Transverse colon (tissue), 4 donors: ENCODE data around the gene PHPT1. TPM values are rescaled to one million over a fixed set of nuclear protein-coding genes. Genes with fewer than 3 reads are reported as not detected.
"Not testable (repeated sequence)": the region's sequence is repeated elsewhere in the genome, so short reads cannot be mapped to it uniquely, and the experiment has no call there.

Experiments used
- DNase-seq: peaks from one replicate; pipeline ENCODE4 v3.0.0-alpha.2; 2019
- H3K27ac ChIP-seq, 4 donors: fragments of 200-600 bp; sonication (generic); 2 replicates each; pipeline ENCODE4 v1.5.1; 2016 to 2018; ENCODE audit warnings: inconsistent platforms in 4 of 4
- H3K27me3 ChIP-seq: fragments of 200-600 bp; sonication (generic); 2 replicates; pipeline ENCODE4 v1.5.1; 2017; ENCODE audit warnings: inconsistent platforms
- H3K36me3 ChIP-seq, 4 donors: fragments of 200-600 bp; sonication (generic); 2 replicates each; pipeline ENCODE4 v1.5.1; 2017 to 2019; ENCODE audit warnings: inconsistent platforms in 4 of 4
- H3K4me1 ChIP-seq, 4 donors: fragments of 200-600 bp; sonication (generic); 2 replicates each; pipeline ENCODE4 v1.5.1; 2017 to 2020; ENCODE audit warnings: inconsistent platforms in 4 of 4
- H3K4me3 ChIP-seq, 4 donors: fragments of 200-600 bp; sonication (generic); 1 replicate in 1 of 4; 2 replicates in 3 of 4; pipeline versions ENCODE4 v1.5.1 to v1.6.1; 2017 to 2019; ENCODE audit warnings: inconsistent platforms in 4 of 4
- H3K9me3 ChIP-seq, 2 donors: fragments of 200-600 bp; sonication (generic); 2 replicates each; pipeline ENCODE4 v1.5.1; 2017 to 2019; ENCODE audit warnings: inconsistent platforms in 2 of 2
- EP300 ChIP-seq: sonication (generic); formaldehyde crosslinking; IDR thresholded peaks from one replicate; pipeline ENCODE4 v1.6.1; 2017; ENCODE audit warnings: antibody characterized with exemption, low read depth
- POLR2A ChIP-seq: fragments of 450-650 bp; IDR thresholded peaks from one replicate; pipeline ENCODE4 v1.6.1; 2016; ENCODE audit warnings: antibody characterized with exemption, mild to moderate bottlenecking, moderate library complexity
- POLR2AphosphoS5 ChIP-seq, 3 donors: sonication (generic); formaldehyde crosslinking; IDR thresholded peaks; one replicate each; pipeline ENCODE4 v1.6.1; 2016; ENCODE audit warnings: antibody characterized with exemption in 3 of 3
- WGBS, 2 donors: methylation state at CpG; one replicate each; pipeline ENCODE4 v1.1.5; 2018; ENCODE audit warnings: low coverage in 1 of 2; 5-methylcytosine and 5-hydroxymethylcytosine counted together
- in situ Hi-C, 4 donors: fragments of 200-750 bp; cut with MboI; loops; one replicate each; pipeline versions ENCODE4 v1.15.0 to v1.15.1; 2017; ENCODE audit warnings: low sequenced_read_pairs in 3 of 4, low pct_ligation_motif_present in 1 of 4, low pct_unique_long_range_greater_than_20kb in 1 of 4
- intact Hi-C: fragments of 100-400 bp; cut with DNase I; formaldehyde crosslinking; loops from one replicate; pipeline ENCODE4 v1.15.1; 2023; ENCODE audit warnings: low total_unique reads
- total RNA-seq, 4 donors: library from RNA; depleted of rRNA; stranded (reverse); fragments of >200 nt; gene quantifications; one replicate each; pipeline ENCODE4 v1.1.0, GENCODE V29; 2016
- TF ChIP-seq, protein P1 (sequence below), 5 experiments: fragments of 200-600 bp in 3 of 5; fragments of 450-650 bp in 2 of 5; sonication (generic) in 3 of 5; IDR thresholded peaks; 1 replicate in 2 of 5; 2 replicates in 3 of 5; pipeline ENCODE4 v1.5.1; 2016 to 2017; ENCODE audit warnings: antibody characterized with exemption in 5 of 5, inconsistent platforms in 3 of 5, mild to moderate bottlenecking in 2 of 5, moderate library complexity in 1 of 5

Gene PHPT1
- total RNA-seq, 4 donors from 2014 or later = 69.7 to 134 (median 107) TPM

DNA sequence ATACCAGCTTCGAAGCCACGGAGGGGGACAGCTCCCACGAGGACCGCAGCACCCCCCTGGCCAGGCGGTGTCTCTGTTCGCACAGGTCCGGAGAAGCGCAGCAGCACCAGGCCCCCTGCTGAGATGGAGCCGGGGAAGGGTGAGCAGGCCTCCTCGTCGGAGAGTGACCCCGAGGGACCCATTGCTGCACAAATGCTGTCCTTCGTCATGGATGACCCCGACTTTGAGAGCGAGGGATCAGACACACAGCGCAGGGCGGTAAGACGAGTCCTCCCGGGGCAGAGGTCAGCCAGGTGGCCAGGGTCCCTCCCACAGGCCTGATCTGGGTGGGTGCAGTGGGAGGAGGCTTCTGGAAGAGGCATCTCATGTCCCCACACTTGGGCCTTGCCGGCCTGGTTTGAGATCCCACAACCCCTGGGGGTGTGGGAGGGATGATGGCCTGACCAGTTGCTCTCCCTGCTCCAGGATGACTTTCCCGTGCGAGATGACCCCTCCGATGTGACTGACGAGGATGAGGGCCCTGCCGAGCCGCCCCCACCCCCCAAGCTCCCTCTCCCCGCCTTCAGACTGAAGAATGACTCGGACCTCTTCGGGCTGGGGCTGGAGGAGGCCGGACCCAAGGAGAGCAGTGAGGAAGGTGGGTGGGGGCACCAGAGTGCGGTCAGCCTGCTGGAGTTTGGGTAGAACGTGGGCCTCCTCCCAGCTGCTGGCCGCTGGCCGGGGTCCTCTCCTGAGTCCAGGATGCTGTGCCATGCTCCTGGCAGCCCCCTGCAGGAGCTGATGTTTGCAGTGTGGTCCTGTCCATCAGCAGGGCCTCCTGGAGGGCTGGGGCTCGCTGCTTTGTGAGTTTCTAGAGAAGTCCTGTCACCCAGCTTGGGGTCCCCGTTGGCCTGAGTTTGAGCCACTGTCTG lies 9.7 kb upstream of the PHPT1 start:
- Histone ChIP-seq H3K4me1 (peaks cover 29 to 51% (median 49%) of the 10 kb centered on the region in 4 donors), H3K4me3 (no peak overlapping the region), H3K27me3 (peaks cover 15% of the 10 kb centered on the region), H3K36me3 (peaks cover 0 to 5% (median 0%) of the 10 kb centered on the region in 4 donors), H3K27ac (peak overlapping the region in 3 of 4 donors; percentile 71 to 89 (median 80)), H3K9me3 (no peaks in the 10 kb centered on the region)
- in situ Hi-C loops (no loop called here), intact Hi-C loops (no loop called here)
- no peak for DNase-seq
- TF ChIP-seq EP300 = no peak
- TF ChIP-seq POLR2A = no peak
- TF ChIP-seq, protein P1, sequence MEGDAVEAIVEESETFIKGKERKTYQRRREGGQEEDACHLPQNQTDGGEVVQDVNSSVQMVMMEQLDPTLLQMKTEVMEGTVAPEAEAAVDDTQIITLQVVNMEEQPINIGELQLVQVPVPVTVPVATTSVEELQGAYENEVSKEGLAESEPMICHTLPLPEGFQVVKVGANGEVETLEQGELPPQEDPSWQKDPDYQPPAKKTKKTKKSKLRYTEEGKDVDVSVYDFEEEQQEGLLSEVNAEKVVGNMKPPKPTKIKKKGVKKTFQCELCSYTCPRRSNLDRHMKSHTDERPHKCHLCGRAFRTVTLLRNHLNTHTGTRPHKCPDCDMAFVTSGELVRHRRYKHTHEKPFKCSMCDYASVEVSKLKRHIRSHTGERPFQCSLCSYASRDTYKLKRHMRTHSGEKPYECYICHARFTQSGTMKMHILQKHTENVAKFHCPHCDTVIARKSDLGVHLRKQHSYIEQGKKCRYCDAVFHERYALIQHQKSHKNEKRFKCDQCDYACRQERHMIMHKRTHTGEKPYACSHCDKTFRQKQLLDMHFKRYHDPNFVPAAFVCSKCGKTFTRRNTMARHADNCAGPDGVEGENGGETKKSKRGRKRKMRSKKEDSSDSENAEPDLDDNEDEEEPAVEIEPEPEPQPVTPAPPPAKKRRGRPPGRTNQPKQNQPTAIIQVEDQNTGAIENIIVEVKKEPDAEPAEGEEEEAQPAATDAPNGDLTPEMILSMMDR (IDR thresholded peaks at IDR 0.05) = no peak
- 86% methylated on average over 30 of the region's 36 CpGs; no CpG with 5 or more reads in 1 of the 2 donors for WGBS, 2 donors

- peak overlapping the region; percentile 71 to 89 (median 79) for H3K27ac ChIP-seq
- intact Hi-C loops (no loop called here), in situ Hi-C loops (no loop called here)
- no peak for DNase-seq
- no peak for TF ChIP-seq POLR2A
- no peak for TF ChIP-seq EP300
- no peak for TF ChIP-seq POLR2AphosphoS5 (IDR thresholded peaks at IDR 0.05)
- TF ChIP-seq, protein P1 (IDR thresholded peaks at IDR 0.05) = no peak
- H3K27me3 ChIP-seq = peaks cover 20% of the 10 kb centered on the region
- peaks cover 29 to 51% (median 50%) of the 10 kb centered on the region in 4 donors for H3K4me1 ChIP-seq
- H3K4me3 ChIP-seq = no peak overlapping the region
- H3K9me3 ChIP-seq = no peaks in the 10 kb centered on the region
- 20 to 63% methylated on average over 1 to 25 of the region's 32 CpGs for WGBS, 2 donors
- peaks cover 0 to 5% (median 0%) of the 10 kb centered on the region in 4 donors for H3K36me3 ChIP-seq
Observed at GRCh38 chr9:136840140-136840876, 8.9 kb upstream of the PHPT1 start.

DNA sequence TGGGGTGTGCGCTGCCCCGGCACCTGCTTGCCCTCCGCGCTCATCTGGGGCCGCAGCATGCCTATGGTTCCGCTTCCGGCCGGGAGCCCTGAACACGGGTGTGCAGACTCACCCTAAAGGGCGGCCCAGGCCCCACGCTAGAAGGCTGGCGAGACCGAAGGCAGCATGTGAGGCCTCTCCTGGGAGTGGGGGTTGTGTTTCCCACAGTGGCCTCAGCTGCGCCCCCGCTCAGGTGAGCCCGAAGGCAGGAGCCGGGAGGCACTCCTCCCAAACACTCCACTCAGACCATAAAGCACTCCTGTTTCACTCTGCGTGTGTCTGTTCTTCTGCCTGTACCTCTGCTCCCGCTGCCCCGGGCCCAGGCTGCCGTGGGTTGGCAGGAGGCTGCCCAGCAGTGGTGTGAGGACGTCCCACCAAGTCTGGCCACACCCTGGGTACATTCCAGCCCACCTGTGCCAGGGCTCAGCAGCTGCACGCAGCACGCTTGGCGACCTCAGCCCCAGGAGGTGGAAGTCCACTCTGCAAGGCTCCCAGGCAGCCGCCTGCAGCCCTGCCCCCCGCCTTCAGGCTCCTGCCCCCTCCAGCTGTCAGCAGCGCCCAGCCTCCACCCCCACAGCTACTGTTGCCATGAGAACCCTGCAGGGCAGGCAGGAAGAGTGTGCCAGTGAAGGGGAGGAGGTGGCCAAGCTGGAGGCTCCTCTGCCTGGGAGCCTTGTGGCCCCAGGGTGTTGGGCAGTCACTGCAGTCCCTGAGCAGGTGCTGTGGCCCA lies 8.1 kb upstream of the PHPT1 start:
- in situ Hi-C loops = no loop called here

DNA sequence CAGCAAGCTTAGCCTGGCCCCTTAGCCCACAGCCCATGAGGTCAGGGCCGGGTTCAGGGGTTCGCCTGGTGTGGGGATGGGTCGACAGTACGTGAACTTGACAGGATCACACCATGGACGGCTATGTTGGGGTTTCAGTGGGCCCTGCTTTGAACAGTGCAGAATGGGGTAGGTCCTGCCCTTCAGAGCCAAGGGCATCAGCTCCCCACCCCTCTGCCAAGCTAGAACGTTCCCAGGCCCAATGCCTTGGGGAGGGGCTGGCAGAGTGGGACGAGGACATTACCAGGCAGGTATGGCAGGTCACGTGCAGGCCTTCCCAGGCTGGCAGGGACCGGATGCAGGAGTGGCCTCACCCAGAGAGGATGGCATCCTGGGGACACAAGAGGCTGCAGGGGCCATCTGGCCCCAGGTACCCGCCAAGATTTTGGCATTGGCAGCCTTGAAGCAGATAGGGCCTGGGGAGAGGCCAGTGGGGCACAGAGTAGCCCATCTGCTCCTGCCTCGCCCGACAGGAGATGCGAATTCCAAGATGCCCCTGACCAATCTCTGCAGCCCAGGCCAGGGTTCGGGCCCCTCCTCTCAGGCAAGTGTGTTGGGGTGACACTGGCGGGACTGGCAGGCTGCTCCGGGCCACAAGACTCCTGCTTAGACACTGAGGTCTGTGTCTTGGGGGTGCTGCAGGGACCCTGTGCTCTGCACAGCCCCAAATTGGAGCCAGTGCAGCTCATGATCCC lies 7.4 kb upstream of the PHPT1 start:
- H3K4me1 ChIP-seq = peaks cover 29 to 62% (median 55%) of the 10 kb centered on the region in 4 donors

More for the DNA sequence above, 8.1 kb upstream of the PHPT1 start:
- Histone ChIP-seq H3K9me3 (no peaks in the 10 kb centered on the region), H3K27me3 (peaks cover 27% of the 10 kb centered on the region), H3K4me3 (no peak overlapping the region), H3K4me1 (peaks cover 29 to 57% (median 53%) of the 10 kb centered on the region in 4 donors), H3K36me3 (peaks cover 0 to 5% (median 0%) of the 10 kb centered on the region in 4 donors), H3K27ac (peak overlapping the region; percentile 71 to 89 (median 79))
- intact Hi-C loops = no loop called here
- peak; percentile 81 for DNase-seq
- WGBS, 2 donors = 52% methylated on average over 27 of the region's 28 CpGs; no CpG with 5 or more reads in 1 of the 2 donors
- TF ChIP-seq POLR2AphosphoS5 (IDR thresholded peaks at IDR 0.05) (peak in 2 of 3 donors; percentile 33 to 58), POLR2A (peak; percentile 49), EP300 (no peak)
- TF ChIP-seq, protein P1 (IDR thresholded peaks at IDR 0.05) = no peak

More for the DNA sequence above, 7.4 kb upstream of the PHPT1 start:
- H3K27me3 ChIP-seq = peaks cover 34% of the 10 kb centered on the region
- in situ Hi-C loops, H3K36me3 ChIP-seq, intact Hi-C loops, H3K9me3 ChIP-seq: not testable (repeated sequence)
- H3K27ac ChIP-seq = peak overlapping the region; percentile 71 to 89 (median 79)
- DNase-seq = peak; percentile 65
- 31% methylated on average over 12 of the region's 16 CpGs; no CpG with 5 or more reads in 1 of the 2 donors for WGBS, 2 donors
- peak overlapping the region in 2 of 4 donors; percentile 31 to 45 for H3K4me3 ChIP-seq
